ENCODE results near the gene NDUFB6.

GRCh38 chr9:32577316-32577715 is 4.4 kb upstream of the NDUFB6 start:
- TF ChIP-seq CTCF (IDR thresholded peaks at IDR 0.05) (no peak), EP300 (IDR thresholded peaks at IDR 0.05) (no peak), POLR2A (IDR thresholded peaks at IDR 0.05; ENCODE audit: low read length) (no peak), PBX3 (IDR thresholded peaks at IDR 0.05) (no peak), POLR2AphosphoS2 (conservative IDR thresholded peaks at IDR 0.05; ENCODE audit: low read length) (no peak), GATA3 (IDR thresholded peaks at IDR 0.05; ENCODE audit: borderline replicate concordance) (no peak)

Measured in A549 (cell line).